HPDE6-E6E7 (cell line): ENCODE data around the gene LYPD6B.

Source experiments
- DNase-seq: peaks from one replicate; pipeline ENCODE4 v3.0.0; 2011; ENCODE audit warnings: missing footprints; ENCODE audit errors: extremely low spot score

LYPD6B gene

DNA sequence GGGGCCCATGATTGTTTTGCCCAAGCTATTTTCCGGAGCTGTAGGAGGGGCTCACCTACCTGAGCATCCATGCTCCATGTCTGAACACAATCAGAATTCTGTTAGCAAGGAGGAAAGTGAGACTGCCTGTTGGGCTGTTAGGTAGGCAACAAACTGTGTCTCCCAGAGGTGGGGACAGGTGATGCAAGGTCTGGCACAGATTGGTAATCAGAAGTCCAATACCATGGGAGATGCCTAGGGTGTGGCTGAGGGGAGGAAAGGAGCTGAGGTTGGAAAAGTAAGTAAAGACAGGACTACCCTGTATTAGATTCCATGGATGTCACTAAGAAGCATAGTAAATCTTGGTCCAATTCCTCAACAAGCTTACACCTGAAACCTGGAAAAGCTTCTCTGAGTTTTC, 3.0 kb downstream of the LYPD6B start:
- DNase-seq = no peak

DNA sequence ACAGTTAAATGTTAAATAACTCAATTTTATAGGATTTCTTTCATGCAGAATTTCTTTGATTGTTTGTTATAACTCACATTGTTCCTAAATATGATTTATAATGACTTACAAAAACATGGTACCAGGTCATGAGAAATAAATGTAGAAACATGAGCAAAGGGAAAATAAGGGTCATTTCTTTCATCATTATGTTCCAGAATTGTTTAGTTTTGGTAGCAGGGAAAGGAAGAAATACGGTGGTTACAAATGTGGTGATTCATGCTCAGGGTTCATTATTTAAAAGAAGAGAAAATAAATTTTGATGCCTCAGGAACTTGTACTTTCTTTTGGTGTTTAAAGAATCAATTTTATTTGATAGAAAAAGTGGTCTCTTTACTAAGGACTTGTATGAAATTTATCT, 4.4 kb downstream of the LYPD6B start:
- no peak for DNase-seq

DNA sequence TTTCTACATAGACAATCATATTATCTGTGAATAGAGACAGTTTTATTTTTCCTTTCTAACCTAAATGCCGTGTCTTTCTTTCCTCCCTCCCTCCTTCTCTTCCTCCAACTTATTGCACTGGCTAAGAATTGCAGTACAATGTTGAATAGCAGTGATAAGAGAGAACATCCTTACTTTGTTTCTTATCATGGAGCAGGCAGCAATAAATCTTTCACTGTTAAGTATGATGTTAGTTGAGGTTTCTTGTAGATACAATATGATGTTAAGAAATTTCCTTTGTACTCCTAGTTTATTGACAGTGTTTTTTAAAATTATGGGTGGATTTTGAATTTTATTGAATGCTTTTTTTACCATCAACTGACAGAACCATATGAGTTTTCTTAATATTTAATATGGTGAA, 6.0 kb downstream of the LYPD6B start:
- no peak for DNase-seq

- DNase-seq = no peak
Observed at GRCh38 chr2:149047118-149047517, 8.6 kb downstream of the LYPD6B start.

DNA sequence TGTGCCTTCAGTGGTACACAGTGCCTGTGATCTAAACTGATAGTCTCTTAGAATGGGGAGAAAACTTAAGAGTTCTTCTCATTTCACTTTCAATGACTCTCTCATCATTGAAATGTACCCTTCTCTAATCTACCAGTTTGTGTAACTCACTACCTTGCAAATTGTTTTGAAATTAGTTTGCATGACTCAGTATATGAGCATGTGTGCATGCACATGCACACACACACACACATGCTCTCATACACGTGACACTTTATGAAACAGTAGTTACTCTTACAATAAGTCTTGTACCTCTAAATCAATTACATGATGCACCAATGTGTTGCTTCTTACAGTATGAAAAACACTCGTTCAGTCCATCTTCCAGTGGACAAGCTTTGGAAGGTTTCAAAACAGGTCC, 10.6 kb downstream of the LYPD6B start:
- no peak for DNase-seq

- no peak for DNase-seq
Observed at GRCh38 chr2:149050188-149050587, 11.7 kb downstream of the LYPD6B start.

DNA sequence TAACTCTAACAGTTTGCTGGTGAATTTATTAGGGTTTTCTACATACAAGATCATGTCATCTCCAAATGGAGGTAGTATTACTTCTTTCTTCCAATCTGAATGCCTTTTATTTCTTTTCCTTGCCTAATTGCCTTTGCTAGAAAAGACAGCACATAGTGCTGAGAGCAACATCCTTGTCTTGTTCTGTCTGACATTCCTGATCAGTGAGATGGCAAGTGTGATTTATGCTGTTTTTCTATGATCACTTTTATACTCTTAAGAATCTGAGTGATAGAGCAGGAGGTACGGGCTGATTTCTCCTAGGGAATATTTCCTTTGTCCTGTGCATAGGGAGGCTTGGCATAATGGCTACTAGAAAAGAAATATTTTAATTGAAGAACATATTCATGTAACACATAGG, 17.3 kb downstream of the LYPD6B start:
- no peak for DNase-seq

DNA sequence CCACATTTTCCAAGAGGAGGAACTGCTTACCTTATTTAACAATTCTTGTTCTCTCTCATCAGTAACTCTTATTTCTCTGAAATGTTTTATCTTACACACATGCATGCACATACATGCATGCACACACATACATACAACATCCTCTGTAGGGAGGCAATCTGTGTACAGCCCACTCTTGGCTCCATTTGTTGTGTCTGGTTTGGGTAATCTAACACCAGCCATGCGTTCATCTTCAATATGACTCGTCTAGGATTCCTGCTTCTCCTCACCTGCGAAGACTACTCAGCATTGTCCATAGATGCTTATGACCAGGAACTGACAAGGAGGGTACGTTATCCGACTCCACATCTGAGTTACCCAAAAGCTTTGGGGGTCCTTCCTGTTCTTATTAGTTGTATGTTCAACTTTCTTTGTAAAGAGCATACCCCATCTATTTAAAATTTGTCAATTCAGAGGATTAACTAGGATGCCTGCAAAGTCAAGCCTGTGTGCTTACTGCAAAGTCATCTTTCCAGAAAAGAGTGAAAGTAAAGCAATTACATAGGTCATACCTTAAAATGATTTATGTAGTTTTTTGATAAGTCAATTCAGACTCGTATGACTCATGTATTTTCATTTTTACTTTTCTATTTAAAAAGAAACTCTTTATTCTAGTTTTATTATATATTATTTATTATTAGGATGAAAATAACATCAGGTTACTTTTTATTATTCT, 18.2 kb downstream of the LYPD6B start:
- DNase-seq = no peak

GRCh38 chr2:149057401-149057800, 18.9 kb downstream of the LYPD6B start:
- DNase-seq = no peak

GRCh38 chr2:149058936-149059335, 20.4 kb downstream of the LYPD6B start:
- DNase-seq = no peak

DNA sequence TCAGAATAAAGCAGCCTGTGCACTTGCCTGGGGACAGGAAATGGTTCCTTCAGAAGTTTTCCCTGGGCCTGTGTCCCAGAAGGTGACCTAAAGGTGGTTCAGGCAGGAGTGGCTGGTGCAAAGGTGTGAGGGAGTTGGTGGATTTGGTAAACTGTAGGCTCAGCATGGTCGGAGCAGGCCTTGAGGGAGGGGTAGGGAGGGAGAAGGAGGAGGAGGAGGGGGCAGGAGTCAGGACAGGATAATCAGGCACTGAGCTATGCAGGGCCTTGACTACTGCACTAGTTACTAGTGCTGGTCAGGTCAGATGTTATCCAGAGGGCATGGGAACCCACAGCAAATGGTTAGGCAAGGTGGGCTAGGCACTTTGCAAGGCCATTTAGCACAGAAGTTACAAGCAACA, 21.3 kb downstream of the LYPD6B start:
- no peak for DNase-seq

DNA sequence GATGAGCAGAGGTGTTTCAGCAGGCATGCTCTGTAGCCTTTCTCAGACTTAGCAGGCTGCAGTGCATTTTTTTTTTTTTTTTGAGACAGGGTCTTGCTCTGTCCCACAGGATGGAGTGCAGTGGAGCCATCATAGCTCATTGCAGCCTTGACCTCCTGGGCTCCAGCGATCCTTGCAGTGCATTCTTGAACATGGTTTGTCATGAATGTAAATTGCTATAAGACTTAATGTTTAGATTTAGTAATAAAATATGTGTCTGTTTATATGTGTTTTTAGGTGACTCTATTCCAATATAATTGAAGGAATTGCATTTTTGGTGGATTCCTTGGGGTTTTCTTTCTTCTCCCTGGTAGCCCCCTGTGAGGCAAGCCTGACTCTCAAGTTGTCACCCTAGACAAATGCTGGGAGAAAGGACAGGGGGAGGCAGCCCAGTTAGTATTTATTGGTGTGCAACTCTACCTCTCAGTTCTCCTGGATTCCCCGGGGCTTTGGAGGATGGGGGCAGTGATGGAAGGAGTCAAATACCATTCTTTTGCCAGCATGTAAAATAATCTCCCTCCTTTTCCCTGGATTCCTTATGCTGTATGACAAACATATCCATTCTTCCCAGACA, 22.7 kb downstream of the LYPD6B start:
- DNase-seq = no peak

DNA sequence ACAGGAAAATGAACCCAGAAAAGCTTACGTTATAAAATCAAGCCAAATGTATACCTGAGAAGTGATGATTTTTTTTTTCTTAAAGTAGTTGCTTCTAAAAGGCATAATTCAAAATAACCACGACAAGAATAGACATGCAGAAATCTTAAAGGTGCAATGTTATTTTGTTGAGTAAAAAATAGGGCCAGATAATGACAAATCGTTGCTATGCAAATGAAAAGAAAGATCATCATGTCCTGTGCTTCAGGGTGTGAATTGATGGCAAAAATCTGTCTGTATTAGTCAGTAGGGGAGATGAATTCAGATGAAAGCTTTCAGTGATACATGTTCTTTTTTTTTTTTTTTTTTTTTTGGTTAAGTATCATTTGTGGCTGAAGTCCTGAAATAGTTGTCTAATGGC, 24.0 kb downstream of the LYPD6B start:
- DNase-seq = no peak

GRCh38 chr2:149063177-149063576, 24.7 kb downstream of the LYPD6B start:
- DNase-seq = no peak

DNA sequence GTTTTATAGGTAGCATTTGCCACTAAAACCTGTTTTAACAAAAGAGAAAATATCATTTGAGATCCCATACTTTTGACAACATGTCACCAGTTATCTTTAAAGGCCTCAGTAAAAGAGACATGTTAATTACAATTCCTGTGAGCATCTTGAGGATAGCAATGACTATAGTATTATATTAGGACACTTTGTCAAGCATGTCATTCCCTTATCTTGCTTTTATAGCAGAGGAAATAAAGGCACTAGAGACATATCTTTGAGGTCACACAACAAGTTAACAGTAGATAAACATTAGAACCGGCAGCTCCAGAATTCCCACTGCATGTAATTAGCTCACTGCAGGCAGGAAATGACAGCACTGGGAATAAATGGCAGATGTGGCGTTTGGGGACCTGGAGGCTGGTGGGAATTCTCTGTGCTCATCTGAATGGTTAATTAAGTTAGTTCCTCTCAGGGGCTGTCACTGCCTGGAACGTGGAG, 25.9 kb downstream of the LYPD6B start:
- DNase-seq = no peak

DNA sequence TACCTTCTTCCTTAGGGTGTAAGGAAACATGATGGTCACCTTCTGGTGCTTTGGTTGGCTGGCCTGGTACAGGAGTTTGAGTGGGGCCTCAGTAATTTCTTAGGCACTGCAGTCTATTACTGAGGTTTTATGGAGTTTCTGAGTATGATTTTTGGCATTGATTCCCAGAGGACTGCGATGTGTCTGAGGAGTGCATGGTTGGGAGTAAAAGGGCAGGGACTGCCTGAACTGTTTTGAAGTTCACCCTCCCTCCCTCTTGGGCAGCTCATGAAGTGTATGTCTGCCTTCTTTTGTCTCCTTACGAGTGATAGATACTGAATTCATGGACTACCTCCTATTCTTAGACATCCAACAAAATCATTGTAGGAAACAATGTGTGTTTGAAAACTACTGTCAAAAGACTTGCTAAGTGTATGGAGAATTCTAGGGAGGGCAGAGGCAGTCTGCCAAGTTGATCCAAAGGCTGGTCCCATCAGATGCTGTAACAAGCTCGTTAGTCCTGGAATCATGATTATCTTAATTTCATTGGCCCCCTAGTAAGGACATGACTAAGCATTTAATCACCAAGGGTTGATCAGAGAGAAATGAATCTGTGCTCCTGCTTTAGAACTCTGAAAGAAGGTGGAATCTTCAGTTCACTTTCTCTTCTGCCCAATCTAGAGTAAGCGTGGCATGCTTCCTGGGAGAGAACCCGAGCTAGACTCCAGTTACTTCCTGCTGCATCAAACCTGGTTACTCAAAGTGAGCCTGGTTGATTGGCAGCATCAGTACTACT, 26.5 kb downstream of the LYPD6B start:
- no peak for DNase-seq

DNA sequence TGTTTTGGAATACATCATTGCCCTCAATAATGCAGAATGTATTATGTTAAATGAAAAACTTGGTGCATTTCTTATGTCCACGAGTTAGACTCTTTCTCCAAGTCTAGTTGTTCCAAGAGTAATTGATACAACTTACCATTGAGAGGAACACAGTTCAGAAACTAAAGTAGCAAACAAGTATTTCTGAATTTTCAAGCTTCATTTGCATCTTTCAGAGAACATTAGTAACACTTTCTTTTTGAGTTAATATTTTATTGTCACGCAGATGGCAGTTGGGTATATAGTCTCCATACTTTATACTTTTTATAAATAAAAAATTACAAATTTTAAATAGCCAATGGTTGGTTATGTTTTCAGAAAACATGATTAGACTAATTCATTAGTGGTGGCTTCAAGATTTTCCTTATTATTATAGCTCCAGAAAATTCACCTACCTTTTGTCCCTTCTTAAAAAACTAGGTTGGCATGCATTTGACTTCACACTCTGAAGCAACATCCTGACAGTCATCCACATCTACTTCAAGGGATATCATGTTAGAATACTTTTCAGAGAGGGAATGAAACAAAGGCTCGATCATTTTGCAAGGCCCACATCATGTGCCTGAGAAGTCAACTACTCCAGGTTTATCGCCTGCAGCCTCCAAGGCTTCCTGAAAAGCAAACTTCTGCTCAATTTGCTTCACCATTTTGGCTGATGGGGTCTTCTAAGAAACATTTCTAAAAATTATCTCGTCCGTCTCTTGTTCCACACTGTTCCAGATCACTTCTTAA, 29.9 kb downstream of the LYPD6B start:
- DNase-seq = no peak

DNA sequence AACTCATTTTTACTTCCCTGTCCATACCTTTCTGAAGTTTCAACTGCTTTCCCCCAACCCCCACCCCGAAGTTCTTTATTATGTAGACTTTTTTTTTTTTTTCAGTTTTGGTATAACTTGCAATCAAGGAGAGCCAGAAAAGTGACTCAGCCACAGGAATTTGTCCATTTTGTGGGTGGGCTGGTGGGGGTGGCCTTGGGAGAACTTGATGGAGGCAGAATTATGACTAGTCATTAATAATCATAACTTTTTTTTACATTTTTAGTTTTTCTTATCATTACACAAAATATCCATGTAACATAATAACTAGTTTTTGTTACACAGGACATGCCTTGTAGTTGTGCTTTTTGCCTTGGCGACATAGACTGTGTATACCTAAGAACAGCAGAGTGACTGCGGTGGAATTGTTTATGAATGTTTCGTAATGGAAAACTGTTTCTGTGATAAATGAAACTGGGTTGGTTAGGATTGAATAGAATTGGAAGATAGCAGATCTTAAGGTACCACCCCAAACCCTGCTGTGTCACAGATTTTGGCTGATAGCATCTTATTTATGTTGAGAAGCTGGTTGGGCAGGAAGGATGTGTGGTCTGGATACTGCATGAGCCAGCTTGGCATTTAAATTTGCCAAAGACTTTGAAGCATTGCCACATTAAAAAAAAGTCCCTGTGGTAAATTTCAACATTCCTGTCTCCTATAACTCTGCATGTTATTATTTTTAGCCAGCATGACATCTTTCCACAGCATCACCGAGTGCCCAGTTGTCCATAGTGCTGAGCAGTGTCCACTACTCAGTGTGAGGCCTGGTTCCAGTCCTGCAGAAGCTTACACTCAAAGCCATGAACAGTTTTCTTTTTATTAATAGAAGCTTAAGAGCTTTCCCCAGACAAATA, 30.7 kb downstream of the LYPD6B start:
- DNase-seq = no peak

DNA sequence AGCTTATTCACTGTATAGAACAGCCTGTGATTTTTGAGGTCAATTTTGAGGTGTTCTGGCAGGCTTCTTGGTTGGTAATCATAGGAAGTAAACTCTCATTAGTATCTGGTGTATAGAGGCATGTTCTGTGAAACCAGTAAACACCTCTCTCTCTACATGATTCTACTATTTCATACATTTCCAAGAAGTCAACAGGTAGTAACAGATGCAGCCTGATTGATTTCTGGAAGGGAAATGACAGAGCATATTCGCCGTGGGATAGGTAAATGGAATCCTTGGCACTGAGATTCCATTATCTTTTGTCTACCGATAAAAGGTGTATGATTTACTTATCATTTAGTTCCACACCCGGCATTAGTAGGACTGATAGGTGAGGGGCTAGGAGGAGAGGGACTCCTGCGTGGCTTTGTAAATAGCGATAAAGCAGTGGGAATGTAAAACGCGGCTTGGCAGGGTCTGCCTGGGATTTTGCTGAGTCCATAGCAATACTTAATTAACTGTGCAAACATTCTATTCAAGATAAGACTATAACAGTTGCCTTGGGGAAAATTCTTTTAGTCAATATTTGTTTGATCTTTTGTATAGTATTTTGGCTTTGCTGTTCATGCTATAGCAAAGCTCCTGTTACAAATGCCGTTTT, 32.3 kb downstream of the LYPD6B start:
- no peak for DNase-seq

DNA sequence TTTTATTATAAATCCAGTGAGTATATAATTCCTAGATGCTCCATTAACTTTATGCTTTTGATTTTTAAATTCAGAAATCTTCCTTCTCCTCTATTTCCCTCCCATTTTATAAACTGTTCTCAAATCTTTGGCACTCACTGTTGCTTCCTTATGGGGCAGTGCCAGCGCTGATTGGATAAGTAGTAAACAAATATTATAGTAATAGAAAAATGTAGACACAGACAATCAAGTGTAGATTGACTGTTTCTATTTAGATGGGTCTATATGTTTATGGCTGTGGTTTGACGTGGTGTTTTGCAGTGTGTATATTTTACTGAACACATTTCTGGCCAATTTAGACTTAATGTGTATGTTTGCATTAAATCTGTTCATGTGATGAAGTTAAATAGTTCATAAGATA, 36.6 kb downstream of the LYPD6B start:
- DNase-seq = no peak

DNA sequence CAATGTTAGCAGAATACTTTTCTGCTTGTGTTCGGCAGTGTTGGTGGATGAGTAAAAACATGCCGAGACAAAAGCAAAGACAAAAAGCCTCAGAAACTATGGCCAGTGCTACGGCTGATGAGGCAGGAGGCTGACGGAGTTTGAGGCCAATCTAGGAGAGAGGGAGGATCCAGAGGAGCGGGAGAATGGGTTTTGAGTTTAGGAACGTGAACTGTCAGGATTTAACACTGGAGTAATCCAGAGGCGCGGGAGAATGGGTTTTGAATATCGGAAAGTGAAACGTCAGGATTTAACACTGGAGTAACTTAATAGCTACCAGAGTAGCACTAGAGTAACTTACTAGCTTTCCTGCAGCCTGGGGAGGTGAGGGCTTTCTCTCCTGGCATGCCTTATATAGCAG, 37.4 kb downstream of the LYPD6B start:
- no peak for DNase-seq
